ENCODE data around the gene FER.
"Not testable (repeated sequence)": the region's sequence is repeated elsewhere in the genome, so short reads cannot be mapped to it uniquely, and the experiment has no call there.

DNA sequence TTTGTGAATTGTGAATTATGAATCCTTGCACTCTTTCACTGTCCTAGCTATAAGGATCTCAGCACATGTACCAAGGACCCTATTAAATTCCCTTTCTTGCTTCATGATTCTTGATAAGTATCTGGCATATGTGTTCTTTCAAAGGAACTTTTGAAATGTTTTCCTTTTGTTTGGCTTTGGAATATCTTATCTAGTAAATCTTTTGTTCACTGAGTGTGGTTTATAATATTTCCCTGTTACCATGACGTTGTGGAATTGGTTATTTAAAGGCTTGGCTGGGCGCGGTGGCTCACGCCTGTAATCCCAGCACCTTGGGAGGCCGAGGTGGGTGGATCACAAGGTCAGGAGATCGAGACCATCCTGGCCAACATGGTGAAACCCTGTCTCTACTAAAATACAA is 151.5 kb downstream of the FER start:
- not testable (repeated sequence) for TF ChIP-seq CTCF (IDR thresholded peaks at IDR 0.05; ENCODE audit: low read depth, low read length, poor library complexity, severe bottlenecking); EZH2phosphoT487 (IDR thresholded peaks at IDR 0.05; ENCODE audit: borderline replicate concordance, low read length)
